ENCODE results near the gene GFER. TPM values are rescaled to one million over a fixed set of nuclear protein-coding genes. Genes with fewer than 3 reads are reported as not detected.

The GFER gene
- total RNA-seq, 1 experiment from 2014 or later, result 57.3 TPM

DNA sequence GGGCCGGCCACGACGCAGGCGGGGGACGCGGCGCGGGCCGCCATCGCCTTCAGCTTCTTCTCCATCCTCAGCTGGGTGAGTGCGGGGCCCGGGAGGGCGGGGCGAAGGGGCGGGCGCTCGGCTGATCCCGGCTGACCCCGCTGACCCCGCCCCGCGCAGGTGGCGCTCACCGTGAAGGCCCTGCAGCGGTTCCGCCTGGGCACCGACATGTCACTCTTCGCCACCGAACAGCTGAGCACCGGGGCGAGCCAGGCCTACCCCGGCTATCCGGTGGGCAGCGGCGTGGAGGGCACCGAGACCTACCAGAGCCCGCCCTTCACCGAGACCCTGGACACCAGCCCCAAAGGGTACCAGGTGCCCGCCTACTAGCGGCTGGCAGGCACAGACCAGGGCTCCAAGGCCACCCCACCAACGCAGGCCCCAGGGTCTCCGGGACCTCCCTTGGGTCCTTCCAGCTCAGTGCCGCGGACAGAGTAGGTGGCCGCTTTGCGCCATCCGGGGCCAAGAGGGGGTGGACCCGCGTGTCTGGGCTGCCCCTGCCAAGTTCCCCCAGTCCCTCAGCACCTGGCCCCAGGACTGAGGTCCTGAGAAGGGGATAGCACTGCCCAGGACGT lies 8.8 kb downstream of the GFER start:
- ChIA-PET CTCF (no interaction called here), POLR2A (interaction anchor here (0.5 kb wide), 1 partner anchor 18 kb away, joined by 5 read pairs; no protein-coding TSS in a partner anchor)
- Histone ChIP-seq H3K36me3 (ENCODE audit: control insufficient read depth, insufficient read depth, low read length) (no peaks in the 10 kb centered on the region), H3K4me1 (peaks cover 8% of the 10 kb centered on the region; the same call in 1 of the 2 replicates), H3K9me3 (no peaks in the 10 kb centered on the region), H3K27me3 (replicated peaks; ENCODE audit: control insufficient read depth, insufficient read depth, low read length) (no peaks in the 10 kb centered on the region), H3K4me3 (ENCODE audit: low read depth, low read length) (no peak overlapping the region)
- Mint-ChIP-seq H3K27ac (ENCODE audit: unreplicated experiment) (no peak overlapping the region), H3K27me3 (ENCODE audit: insufficient read depth, unreplicated experiment) (no peaks in the 10 kb centered on the region), H3K4me3 (ENCODE audit: unreplicated experiment) (no peak overlapping the region), H3K4me1 (ENCODE audit: low read depth, unreplicated experiment) (peaks cover 7% of the 10 kb centered on the region), H3K9me3 (ENCODE audit: unreplicated experiment) (no peaks in the 10 kb centered on the region), H3K36me3 (ENCODE audit: insufficient read depth, unreplicated experiment) (peaks cover 11% of the 10 kb centered on the region)
- no TSS peak for BruUV-seq (replicated peaks)
- DNase-seq, result no peak
- TF ChIP-seq, protein P1, sequence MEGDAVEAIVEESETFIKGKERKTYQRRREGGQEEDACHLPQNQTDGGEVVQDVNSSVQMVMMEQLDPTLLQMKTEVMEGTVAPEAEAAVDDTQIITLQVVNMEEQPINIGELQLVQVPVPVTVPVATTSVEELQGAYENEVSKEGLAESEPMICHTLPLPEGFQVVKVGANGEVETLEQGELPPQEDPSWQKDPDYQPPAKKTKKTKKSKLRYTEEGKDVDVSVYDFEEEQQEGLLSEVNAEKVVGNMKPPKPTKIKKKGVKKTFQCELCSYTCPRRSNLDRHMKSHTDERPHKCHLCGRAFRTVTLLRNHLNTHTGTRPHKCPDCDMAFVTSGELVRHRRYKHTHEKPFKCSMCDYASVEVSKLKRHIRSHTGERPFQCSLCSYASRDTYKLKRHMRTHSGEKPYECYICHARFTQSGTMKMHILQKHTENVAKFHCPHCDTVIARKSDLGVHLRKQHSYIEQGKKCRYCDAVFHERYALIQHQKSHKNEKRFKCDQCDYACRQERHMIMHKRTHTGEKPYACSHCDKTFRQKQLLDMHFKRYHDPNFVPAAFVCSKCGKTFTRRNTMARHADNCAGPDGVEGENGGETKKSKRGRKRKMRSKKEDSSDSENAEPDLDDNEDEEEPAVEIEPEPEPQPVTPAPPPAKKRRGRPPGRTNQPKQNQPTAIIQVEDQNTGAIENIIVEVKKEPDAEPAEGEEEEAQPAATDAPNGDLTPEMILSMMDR (IDR thresholded peaks at IDR 0.05; ENCODE audit: insufficient read depth in 1 of 2, low read depth in 1 of 2, low read length in 1 of 2, severe bottlenecking in 1 of 2, unreplicated experiment in 1 of 2), result no peak
- intact Hi-C loops (cut with micrococcal nuclease; ENCODE audit: unreplicated experiment), result no loop called here

DNA sequence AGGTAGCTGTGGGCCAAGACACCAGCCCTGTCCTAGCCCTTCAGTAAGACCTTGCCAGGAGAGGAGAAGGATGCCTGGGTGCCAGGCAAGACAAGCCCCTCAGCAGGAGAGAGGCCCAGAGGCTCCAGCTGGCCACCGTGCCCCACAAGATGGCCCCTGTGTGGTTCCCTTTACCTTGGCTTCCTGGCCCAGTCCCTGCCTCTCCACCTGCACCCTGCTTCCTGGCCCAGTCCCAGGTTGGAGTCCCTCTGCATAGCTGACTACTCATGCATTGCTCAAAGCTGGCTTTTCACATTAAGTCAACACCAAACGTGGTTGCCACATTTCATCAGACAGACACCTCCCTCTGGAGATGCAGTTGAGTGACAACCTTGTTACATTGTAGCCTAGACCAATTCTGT lies 9.7 kb downstream of the GFER start:
- Mint-ChIP-seq H3K36me3 (ENCODE audit: insufficient read depth, unreplicated experiment) (peaks cover 20% of the 10 kb centered on the region), H3K4me1 (ENCODE audit: low read depth, unreplicated experiment) (peaks cover 2% of the 10 kb centered on the region), H3K9me3 (ENCODE audit: unreplicated experiment) (no peaks in the 10 kb centered on the region), H3K4me3 (ENCODE audit: unreplicated experiment) (peak overlapping the region; percentile 46), H3K27me3 (ENCODE audit: insufficient read depth, unreplicated experiment) (no peaks in the 10 kb centered on the region), H3K27ac (ENCODE audit: unreplicated experiment) (peak overlapping the region; percentile 39)
- Histone ChIP-seq H3K4me3 (ENCODE audit: low read depth, low read length) (no peak overlapping the region), H3K9me3 (no peaks in the 10 kb centered on the region), H3K36me3 (ENCODE audit: control insufficient read depth, insufficient read depth, low read length) (no peaks in the 10 kb centered on the region), H3K4me1 (peaks cover 8% of the 10 kb centered on the region; the same call in 1 of the 2 replicates), H3K27me3 (replicated peaks; ENCODE audit: control insufficient read depth, insufficient read depth, low read length) (no peaks in the 10 kb centered on the region)
- ChIA-PET POLR2A (no interaction called here), CTCF (interaction anchor here (1.5 kb wide), 1 partner anchor 11 kb away, joined by 4 read pairs; no protein-coding TSS in a partner anchor)
- DNase-seq, result no peak
- TF ChIP-seq, protein P1 (IDR thresholded peaks at IDR 0.05; ENCODE audit: insufficient read depth in 1 of 2, low read depth in 1 of 2, low read length in 1 of 2, severe bottlenecking in 1 of 2, unreplicated experiment in 1 of 2), result no peak
- intact Hi-C loops (cut with micrococcal nuclease; ENCODE audit: unreplicated experiment), result no loop called here
- no TSS peak for BruUV-seq (replicated peaks)

DNA sequence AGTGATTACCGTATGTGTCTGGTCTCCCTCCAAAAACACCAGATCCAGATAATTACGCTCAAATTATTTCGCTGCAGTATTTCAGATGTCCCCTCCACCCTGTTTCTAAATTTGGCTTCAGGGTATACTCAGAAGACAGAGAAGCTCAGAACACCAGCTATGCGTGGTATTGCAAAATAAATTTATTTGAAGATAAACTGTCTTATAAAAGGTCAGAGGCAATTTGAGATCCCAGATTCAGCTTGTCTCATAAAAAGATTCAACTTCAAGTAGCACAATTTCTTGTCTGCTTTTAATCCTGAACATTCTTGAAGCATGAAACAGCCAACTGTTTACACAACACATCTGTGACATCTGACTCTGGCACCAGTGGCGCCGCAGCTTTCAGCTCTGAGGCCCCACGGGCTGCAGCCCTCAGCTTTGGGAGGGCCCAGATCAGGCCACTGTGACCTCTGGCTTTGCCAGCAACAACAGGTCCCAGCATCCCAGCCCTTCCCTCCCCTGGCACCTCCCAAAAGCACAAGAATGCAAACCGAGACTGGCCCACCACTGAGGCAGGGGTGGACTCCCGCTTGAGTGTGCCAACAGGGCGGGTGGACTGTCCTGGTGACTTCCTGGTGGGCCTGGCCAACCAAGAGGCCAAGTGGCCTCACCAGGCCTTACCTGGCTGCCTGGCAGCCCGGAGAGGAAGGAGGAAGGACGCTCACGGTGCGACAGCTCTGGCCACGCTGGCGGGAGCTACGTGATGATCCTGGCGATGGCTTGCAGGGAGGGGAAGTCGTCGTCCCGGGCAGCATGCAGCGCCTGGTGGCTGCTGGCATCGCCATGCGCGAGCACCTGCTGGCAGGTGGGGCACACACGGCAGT lies 13.7 kb downstream of the GFER start:
- Histone ChIP-seq H3K36me3 (ENCODE audit: control insufficient read depth, insufficient read depth, low read length) (peaks cover 2% of the 10 kb centered on the region; the same call in 1 of the 2 replicates), H3K4me1 (no peaks in the 10 kb centered on the region), H3K4me3 (ENCODE audit: low read depth, low read length) (no peak overlapping the region), H3K27me3 (replicated peaks; ENCODE audit: control insufficient read depth, insufficient read depth, low read length) (no peaks in the 10 kb centered on the region), H3K9me3 (no peaks in the 10 kb centered on the region)
- Mint-ChIP-seq H3K9me3 (ENCODE audit: unreplicated experiment) (no peaks in the 10 kb centered on the region), H3K36me3 (ENCODE audit: insufficient read depth, unreplicated experiment) (peaks cover 49% of the 10 kb centered on the region), H3K4me1 (ENCODE audit: low read depth, unreplicated experiment) (no peaks in the 10 kb centered on the region), H3K27ac (ENCODE audit: unreplicated experiment) (no peak overlapping the region), H3K4me3 (ENCODE audit: unreplicated experiment) (no peak overlapping the region), H3K27me3 (ENCODE audit: insufficient read depth, unreplicated experiment) (no peaks in the 10 kb centered on the region)
- ChIA-PET CTCF (no interaction called here), POLR2A (no interaction called here)
- intact Hi-C loops (cut with micrococcal nuclease; ENCODE audit: unreplicated experiment), result no loop called here
- DNase-seq, result no peak
- no TSS peak for BruUV-seq (replicated peaks)
- TF ChIP-seq, protein P1 (IDR thresholded peaks at IDR 0.05; ENCODE audit: insufficient read depth in 1 of 2, low read depth in 1 of 2, low read length in 1 of 2, severe bottlenecking in 1 of 2, unreplicated experiment in 1 of 2), result no peak

Data from Caco-2 (cell line).